GM18505 (cell line): ENCODE results near the gene SLC33A1.
"Not testable (repeated sequence)": the region's sequence is repeated elsewhere in the genome, so short reads cannot be mapped to it uniquely, and the experiment has no call there.

Source experiments
- ATAC-seq: cut with Tn5 transposase; IDR thresholded peaks from one replicate; pipeline ENCODE4 v1.9.1; 2021; ENCODE audit not compliant: unreplicated experiment
- POLR2A ChIP-seq: IDR thresholded peaks from 4 replicates; pipeline ENCODE4 v1.6.1; 2011; ENCODE audit warnings: borderline replicate concordance; ENCODE audit not compliant: insufficient read depth, insufficient read length; ENCODE audit errors: extremely low read depth

The SLC33A1 gene

GRCh38 chr3:155871746-155872158 lies 17.5 kb upstream of the SLC33A1 start:
- peak; percentile 0 for ATAC-seq

GRCh38 chr3:155870945-155871745 lies 16.9 kb upstream of the SLC33A1 start:
- TF ChIP-seq POLR2A = no peak
- peak; percentile 29 for ATAC-seq

More at GRCh38 chr3:155871746-155872158, 17.5 kb upstream of the SLC33A1 start:
- TF ChIP-seq POLR2A = no peak

GRCh38 chr3:155870133-155870944 lies 16.1 kb upstream of the SLC33A1 start, which contains the start of gene GMPS:
Gene GMPS (plus strand): TSS chr3:155870650. CDS start chr3:155870871, 221 bp downstream.
- peak; percentile 77 for TF ChIP-seq POLR2A
- ATAC-seq = peak; percentile 89

GRCh38 chr3:155869691-155870090 lies 15.5 kb upstream of the SLC33A1 start:
- TF ChIP-seq POLR2A = no peak

GRCh38 chr3:155863072-155863784 lies 9.0 kb upstream of the SLC33A1 start:
- ATAC-seq = no peak
- no peak for TF ChIP-seq POLR2A

More at GRCh38 chr3:155869691-155870090, 15.5 kb upstream of the SLC33A1 start:
- no peak for ATAC-seq

- ATAC-seq = not testable (repeated sequence)
Observed at GRCh38 chr3:155862290-155862982, 8.2 kb upstream of the SLC33A1 start.

- no peak for TF ChIP-seq POLR2A
- ATAC-seq = no peak
Observed at GRCh38 chr3:155861476-155862183, 7.4 kb upstream of the SLC33A1 start.

GRCh38 chr3:155860424-155860823 lies 6.2 kb upstream of the SLC33A1 start:
- ATAC-seq = not testable (repeated sequence)

GRCh38 chr3:155859859-155860258 lies 5.6 kb upstream of the SLC33A1 start:
- no peak for ATAC-seq
- TF ChIP-seq POLR2A = no peak

- no peak for TF ChIP-seq POLR2A
- peak; percentile 6 for ATAC-seq
Observed at GRCh38 chr3:155853214-155854140, 750 bp downstream of the SLC33A1 start.

- ATAC-seq = no peak
- TF ChIP-seq POLR2A = no peak
Observed at GRCh38 chr3:155852341-155852740, 1.9 kb downstream of the SLC33A1 start.

GRCh38 chr3:155849404-155849803 lies 4.8 kb downstream of the SLC33A1 start:
- not testable (repeated sequence) for ATAC-seq
